Measurements from ENCODE around the gene SRD5A1.

The SRD5A1 gene

GRCh38 chr5:6631441-6631840, 1.8 kb upstream of the SRD5A1 start:
- no peak overlapping the region for H3K27ac ChIP-seq
- no peak overlapping the region for H2AFZ ChIP-seq (ENCODE audit: low read depth)
- H3K4me2 ChIP-seq = peak overlapping the region; percentile 66
- H3K79me2 ChIP-seq (ENCODE audit: insufficient read depth, low read depth) = peaks cover 84% of the 10 kb centered on the region
- H3K9ac ChIP-seq = no peak overlapping the region; the same call in 1 of the 2 replicates
- no peaks in the 10 kb centered on the region for H3K27me3 ChIP-seq (ENCODE audit: insufficient read depth, low read depth)
- no peak overlapping the region for H3K4me3 ChIP-seq (IDR thresholded peaks at IDR 0.05; ENCODE audit: insufficient read depth, low read depth, low read length)
- peaks cover 31% of the 10 kb centered on the region for H3K4me1 ChIP-seq (ENCODE audit: low read depth, poor library complexity, severe bottlenecking)
- no peak for TF ChIP-seq CTCF (conservative IDR thresholded peaks at IDR 0.05; ENCODE audit: low read depth, low read length)
- peaks cover 5% of the 10 kb centered on the region; the same call in 1 of the 2 replicates for H4K20me1 ChIP-seq (ENCODE audit: insufficient read depth)
- H3K36me3 ChIP-seq (ENCODE audit: insufficient read depth) = peaks cover 20% of the 10 kb centered on the region; the same call in 1 of the 2 replicates

GRCh38 chr5:6632324-6632887, 834 bp upstream of the SRD5A1 start:
- peak overlapping the region; percentile 93 for H3K27ac ChIP-seq
- H2AFZ ChIP-seq (ENCODE audit: low read depth) = peak overlapping the region; percentile 89

GRCh38 chr5:6633469-6634245, 417 bp downstream of the SRD5A1 start:
- TF ChIP-seq CTCF (conservative IDR thresholded peaks at IDR 0.05; ENCODE audit: low read depth, low read length) = no peak
- peaks cover 14% of the 10 kb centered on the region; the same call in 1 of the 2 replicates for H3K36me3 ChIP-seq (ENCODE audit: insufficient read depth)
- peak overlapping the region; percentile 93 for H3K27ac ChIP-seq
- peak overlapping the region; percentile 66 for H3K4me2 ChIP-seq
- peaks cover 32% of the 10 kb centered on the region for H3K4me1 ChIP-seq (ENCODE audit: low read depth, poor library complexity, severe bottlenecking)
- H3K79me2 ChIP-seq (ENCODE audit: insufficient read depth, low read depth) = peaks cover 62% of the 10 kb centered on the region
- H2AFZ ChIP-seq (ENCODE audit: low read depth) = peak overlapping the region; percentile 89
- peaks cover 5% of the 10 kb centered on the region; the same call in 1 of the 2 replicates for H4K20me1 ChIP-seq (ENCODE audit: insufficient read depth)
- no peak overlapping the region for H3K4me3 ChIP-seq (IDR thresholded peaks at IDR 0.05; ENCODE audit: insufficient read depth, low read depth, low read length)
- H3K27me3 ChIP-seq (ENCODE audit: insufficient read depth, low read depth) = no peaks in the 10 kb centered on the region
- H3K9ac ChIP-seq = peak overlapping the region; percentile 95

More at GRCh38 chr5:6632324-6632887, 834 bp upstream of the SRD5A1 start:
- peak overlapping the region; percentile 95 for H3K9ac ChIP-seq
- peaks cover 74% of the 10 kb centered on the region for H3K79me2 ChIP-seq (ENCODE audit: insufficient read depth, low read depth)
- peaks cover 32% of the 10 kb centered on the region for H3K4me1 ChIP-seq (ENCODE audit: low read depth, poor library complexity, severe bottlenecking)
- no peaks in the 10 kb centered on the region for H3K27me3 ChIP-seq (ENCODE audit: insufficient read depth, low read depth)
- H4K20me1 ChIP-seq (ENCODE audit: insufficient read depth) = peaks cover 5% of the 10 kb centered on the region; the same call in 1 of the 2 replicates
- no peak overlapping the region for H3K4me3 ChIP-seq (IDR thresholded peaks at IDR 0.05; ENCODE audit: insufficient read depth, low read depth, low read length)
- peaks cover 17% of the 10 kb centered on the region; the same call in 1 of the 2 replicates for H3K36me3 ChIP-seq (ENCODE audit: insufficient read depth)
- no peak for TF ChIP-seq CTCF (conservative IDR thresholded peaks at IDR 0.05; ENCODE audit: low read depth, low read length)
- peak overlapping the region; percentile 66 for H3K4me2 ChIP-seq

DNA sequence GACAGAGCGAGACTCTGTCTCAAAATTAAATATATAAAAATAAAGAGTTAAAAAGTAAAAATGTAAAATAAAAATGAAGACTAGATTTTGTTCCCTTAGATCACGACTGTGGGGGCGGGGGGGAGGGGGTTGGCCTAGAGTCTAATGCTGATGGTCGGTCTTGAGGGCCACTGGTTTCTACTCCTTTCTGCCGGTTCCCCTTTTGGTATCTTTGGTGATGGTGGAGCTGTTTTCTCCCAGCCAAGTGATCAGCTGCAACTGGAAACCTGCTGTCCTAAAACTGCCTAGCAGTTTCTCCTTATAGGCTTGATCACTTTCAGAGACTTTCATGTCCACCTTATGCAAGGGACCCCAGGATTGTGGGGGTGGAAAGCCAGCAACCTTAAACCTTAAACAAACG, 1.1 kb downstream of the SRD5A1 start:
- Histone ChIP-seq H3K27ac (no peak overlapping the region), H3K4me3 (IDR thresholded peaks at IDR 0.05; ENCODE audit: insufficient read depth, low read depth, low read length) (no peak overlapping the region), H3K9ac (peak overlapping the region; percentile 95; the same call in 1 of the 2 replicates), H4K20me1 (ENCODE audit: insufficient read depth) (peaks cover 5% of the 10 kb centered on the region; the same call in 1 of the 2 replicates), H2AFZ (ENCODE audit: low read depth) (peak overlapping the region; percentile 89), H3K27me3 (ENCODE audit: insufficient read depth, low read depth) (no peaks in the 10 kb centered on the region), H3K36me3 (ENCODE audit: insufficient read depth) (peaks cover 9% of the 10 kb centered on the region; the same call in 1 of the 2 replicates), H3K4me2 (peak overlapping the region; percentile 82), H3K4me1 (ENCODE audit: low read depth, poor library complexity, severe bottlenecking) (peaks cover 32% of the 10 kb centered on the region), H3K79me2 (ENCODE audit: insufficient read depth, low read depth) (peaks cover 55% of the 10 kb centered on the region)
- no peak for TF ChIP-seq CTCF (conservative IDR thresholded peaks at IDR 0.05; ENCODE audit: low read depth, low read length)
